ENCODE data around the gene RAP1GAP.

GRCh38 chr1:21680381-21680780 lies 11.2 kb upstream of the RAP1GAP start:
- TF ChIP-seq CTCF (conservative IDR thresholded peaks at IDR 0.05; ENCODE audit: low read length) (no peak), EZH2phosphoT487 (IDR thresholded peaks at IDR 0.05; ENCODE audit: borderline replicate concordance, low read depth, low read length) (no peak)
